Panc1 (cell line): ENCODE data around the gene DHRS7. TPM values are rescaled to one million over a fixed set of nuclear protein-coding genes. Genes with fewer than 3 reads are reported as not detected.

Experiments used
- total RNA-seq: library from RNA; stranded (reverse); gene quantifications from one replicate; pipeline ENCODE4 v1.2.1, GENCODE V29; 2021; ENCODE audit not compliant: unreplicated experiment

The DHRS7 gene
- total RNA-seq, 1 experiment from 2014 or later, result 34.5 TPM

Other genes starting within 250 kb of the DHRS7 start
- gene LRRC9, start 245.3 kb downstream of the DHRS7 start, total RNA-seq, result not detected
- gene PCNX4, start 73.5 kb downstream of the DHRS7 start, total RNA-seq, result 60.0 TPM
- 28.1 TPM for gene PPM1A, start 83.8 kb upstream of the DHRS7 start, total RNA-seq